CD4-positive, alpha-beta T cell treated with Interleukin-4 for 1 hour (primary cell): ENCODE measurements around the gene SELPLG.
"Not testable (repeated sequence)": the region's sequence is repeated elsewhere in the genome, so short reads cannot be mapped to it uniquely, and the experiment has no call there.

Experiments used
- DNase-seq, 2 donors: peaks; one replicate each; pipeline ENCODE4 v3.0.0-alpha.2; 2020 to 2022

SELPLG gene, protein sequence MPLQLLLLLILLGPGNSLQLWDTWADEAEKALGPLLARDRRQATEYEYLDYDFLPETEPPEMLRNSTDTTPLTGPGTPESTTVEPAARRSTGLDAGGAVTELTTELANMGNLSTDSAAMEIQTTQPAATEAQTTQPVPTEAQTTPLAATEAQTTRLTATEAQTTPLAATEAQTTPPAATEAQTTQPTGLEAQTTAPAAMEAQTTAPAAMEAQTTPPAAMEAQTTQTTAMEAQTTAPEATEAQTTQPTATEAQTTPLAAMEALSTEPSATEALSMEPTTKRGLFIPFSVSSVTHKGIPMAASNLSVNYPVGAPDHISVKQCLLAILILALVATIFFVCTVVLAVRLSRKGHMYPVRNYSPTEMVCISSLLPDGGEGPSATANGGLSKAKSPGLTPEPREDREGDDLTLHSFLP

GRCh38 chr12:108633534-108634248 lies at the start of gene SELPLG:
SELPLG (minus strand) TSS chr12:108633894; CDS start chr12:108624307, 9,587 bp downstream.
- peak; percentile 93 to 95 for DNase-seq

GRCh38 chr12:108681317-108681716 lies 47.6 kb upstream of the SELPLG start:
- no peak for DNase-seq

DNA sequence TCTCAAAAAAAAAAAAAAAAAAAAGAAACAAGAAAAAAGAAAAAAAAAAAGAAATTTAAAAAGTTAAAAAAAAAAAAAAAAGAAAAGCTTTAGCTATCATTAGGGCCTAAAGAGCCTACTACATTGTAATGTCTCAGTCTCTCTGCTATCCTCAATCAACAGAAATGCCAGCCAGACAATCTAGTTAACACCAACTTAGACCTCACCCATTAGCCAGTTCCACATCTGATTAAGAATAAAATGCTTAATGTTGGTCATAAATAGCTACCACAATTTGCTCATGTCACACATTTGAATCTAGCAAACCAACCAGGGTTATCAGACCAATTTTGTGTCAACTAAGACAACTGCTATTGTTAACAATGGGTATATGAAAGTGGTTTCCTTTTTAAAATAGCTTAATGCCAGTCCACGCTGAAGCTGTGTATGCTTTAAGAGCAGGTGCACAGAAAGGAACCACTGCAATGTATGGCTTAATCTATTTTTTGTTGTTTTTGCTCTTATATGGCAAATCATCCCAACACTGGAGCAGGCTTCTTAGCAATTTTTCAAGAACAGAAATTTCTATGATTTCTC lies 45.5 kb upstream of the SELPLG start:
- DNase-seq = no peak

- no peak for DNase-seq
Measured at GRCh38 chr12:108678104-108678730, 44.5 kb upstream of the SELPLG start.

DNA sequence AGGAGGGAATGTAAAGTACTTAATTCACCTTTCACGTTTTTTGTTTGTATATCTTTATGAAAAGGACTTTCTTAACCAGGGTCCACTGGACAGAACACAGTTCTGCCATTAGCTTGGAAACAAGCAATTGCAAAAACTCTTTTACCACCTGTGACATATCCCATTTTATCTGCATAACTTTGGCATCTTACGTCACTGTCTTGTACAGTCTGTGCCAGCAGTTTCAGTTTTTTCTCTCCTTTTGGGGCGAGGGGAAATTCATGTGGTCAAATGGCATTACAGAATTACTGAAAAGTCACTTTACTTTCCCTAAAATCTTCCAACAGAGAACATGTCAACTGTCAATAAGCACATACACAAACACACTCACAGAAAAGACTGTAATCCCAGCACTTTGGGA lies 43.7 kb upstream of the SELPLG start:
- DNase-seq = no peak

GRCh38 chr12:108676707-108677106 lies 43.0 kb upstream of the SELPLG start:
- DNase-seq = no peak

DNA sequence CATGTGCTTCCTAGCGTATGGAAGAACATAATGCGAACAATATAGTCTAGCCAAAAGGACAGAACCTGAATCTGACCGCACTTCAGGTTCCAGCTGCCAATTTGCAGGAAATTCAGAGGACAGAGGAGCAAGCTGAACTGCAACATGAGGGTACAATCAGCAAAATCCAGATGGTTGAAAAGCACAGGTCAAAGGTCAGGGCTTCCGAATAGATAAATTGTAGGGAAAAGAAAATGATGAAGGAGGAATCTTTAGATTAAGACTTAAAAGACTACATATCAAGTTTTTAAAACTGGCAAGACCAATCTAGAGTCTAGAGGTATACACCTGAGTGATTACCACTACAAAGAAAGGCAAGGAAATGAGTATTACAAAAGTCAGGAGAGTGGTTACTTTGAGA lies 42.1 kb upstream of the SELPLG start:
- no peak for DNase-seq

DNA sequence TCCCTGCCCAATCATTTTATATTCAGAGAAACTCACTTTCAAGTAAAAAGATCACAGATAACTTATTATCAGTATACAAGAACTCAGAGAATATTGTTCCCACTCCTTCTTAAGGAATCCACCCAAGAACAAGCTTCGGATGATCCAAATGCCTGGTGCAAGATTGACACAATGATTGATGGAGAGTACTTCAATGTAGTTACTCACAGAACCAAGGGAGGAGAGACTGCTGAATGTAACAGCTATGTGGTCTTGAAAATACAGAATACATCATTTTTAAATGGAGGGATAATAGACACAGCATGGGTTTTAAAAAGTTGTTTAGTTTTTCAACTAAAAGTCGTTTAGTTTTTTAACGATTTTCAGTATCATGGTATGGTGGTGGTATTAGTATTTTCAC lies 38.4 kb upstream of the SELPLG start:
- no peak for DNase-seq

GRCh38 chr12:108671110-108671509 lies 37.4 kb upstream of the SELPLG start:
- no peak for DNase-seq

- no peak for DNase-seq
Measured at GRCh38 chr12:108670066-108670631, 36.5 kb upstream of the SELPLG start.

DNA sequence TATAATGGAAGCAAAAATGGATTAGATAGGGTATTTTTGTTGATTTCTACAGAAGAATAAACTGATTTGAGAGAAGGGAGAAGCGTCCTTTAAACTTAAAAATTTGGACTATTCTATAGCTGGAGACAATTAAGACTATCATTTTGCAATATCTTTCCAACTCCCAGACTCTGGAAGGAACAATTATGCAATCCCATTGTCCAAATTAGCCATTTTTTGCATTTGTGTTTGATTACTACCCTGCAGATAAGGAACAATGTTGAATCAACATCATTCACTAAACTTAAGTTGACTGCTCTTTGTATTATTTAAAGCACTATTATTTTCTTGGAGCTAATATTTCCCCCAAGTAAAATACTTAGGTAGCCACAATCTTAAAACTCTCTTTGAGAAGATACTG lies 34.8 kb upstream of the SELPLG start:
- no peak for DNase-seq

GRCh38 chr12:108668063-108668462 lies 34.4 kb upstream of the SELPLG start:
- no peak for DNase-seq

GRCh38 chr12:108667349-108667748 lies 33.7 kb upstream of the SELPLG start:
- peak in 1 of 2 donors; percentile 49 for DNase-seq

GRCh38 chr12:108666401-108666881 lies 32.7 kb upstream of the SELPLG start:
- no peak for DNase-seq

DNA sequence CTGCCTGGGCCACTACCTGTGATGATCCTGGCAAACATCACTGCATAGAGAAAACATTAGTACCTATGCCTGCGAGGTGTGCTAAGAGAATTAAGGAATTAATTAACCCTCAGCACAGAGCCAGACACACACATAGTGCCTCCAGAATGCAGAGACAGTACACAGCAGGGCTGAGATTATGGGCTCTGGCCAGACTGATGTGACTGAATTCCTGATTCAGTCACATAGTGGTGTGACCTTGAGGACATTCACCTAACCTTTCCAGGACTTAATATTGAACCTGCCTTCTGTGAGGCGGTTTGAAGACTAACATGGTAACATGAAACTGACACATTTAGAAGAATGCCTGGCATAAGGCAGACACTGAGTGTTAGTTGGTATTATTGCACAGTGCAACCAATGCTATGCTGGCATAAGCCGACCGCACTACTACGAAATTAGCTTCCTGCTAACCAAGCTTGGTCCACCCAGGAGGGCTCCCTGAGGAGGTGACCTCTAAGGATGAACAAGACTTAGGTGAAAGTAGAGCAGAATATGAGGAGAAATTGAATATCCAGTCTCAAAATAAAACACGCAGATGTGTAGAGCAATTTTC lies 32.0 kb upstream of the SELPLG start:
- DNase-seq = no peak

GRCh38 chr12:108664338-108665258 lies 30.9 kb upstream of the SELPLG start:
- peak; percentile 88 for DNase-seq

DNA sequence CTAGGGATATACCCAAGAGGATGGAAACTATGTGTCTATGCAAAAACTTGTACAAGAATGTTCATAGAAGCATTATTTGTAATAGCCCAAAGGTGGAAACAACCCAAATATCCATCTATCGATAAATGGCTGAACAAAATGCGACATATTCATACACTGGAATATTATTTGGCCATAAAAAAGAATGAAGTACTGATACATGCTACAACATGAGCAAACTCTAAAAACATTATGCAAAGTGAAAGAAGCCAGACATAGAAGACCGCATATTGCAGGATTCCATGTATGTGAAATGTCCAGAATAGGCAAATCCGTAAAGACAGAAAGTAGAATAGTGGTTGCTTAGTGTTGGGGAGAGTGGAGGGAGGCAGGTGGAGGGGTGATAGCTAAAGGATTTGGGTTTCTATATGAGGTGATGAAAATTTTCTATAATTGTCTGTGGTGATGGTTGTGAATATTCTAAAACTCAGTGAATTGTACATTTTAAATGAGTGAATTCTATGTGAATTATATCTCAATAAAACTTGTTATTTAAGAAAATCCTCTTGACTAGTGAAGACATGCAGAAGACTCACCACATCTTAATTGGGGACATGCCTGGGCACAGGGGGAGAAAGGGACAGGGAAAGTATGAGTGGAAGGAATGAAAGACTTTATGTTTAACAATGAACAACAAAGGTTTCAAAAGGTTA lies 29.8 kb upstream of the SELPLG start:
- no peak for DNase-seq

DNA sequence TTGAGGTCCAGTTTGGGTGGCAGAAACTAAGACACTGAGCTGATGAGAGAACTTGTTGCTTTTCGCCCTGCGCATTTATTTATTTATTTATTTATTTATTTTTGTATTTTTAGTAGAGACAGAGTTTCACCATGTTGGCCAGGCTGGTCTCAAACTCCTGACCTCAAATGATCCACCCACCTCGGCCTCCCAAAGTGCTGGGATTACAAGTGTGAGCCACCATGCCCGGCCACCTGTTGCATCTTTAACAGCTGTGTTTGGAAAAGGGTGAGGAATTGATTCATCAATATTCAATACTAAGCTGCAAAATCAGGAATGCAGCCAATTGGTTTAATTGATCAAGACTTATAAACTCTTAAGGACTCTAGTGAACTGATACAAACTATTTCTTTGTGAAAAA lies 24.4 kb upstream of the SELPLG start:
- not testable (repeated sequence) for DNase-seq

DNA sequence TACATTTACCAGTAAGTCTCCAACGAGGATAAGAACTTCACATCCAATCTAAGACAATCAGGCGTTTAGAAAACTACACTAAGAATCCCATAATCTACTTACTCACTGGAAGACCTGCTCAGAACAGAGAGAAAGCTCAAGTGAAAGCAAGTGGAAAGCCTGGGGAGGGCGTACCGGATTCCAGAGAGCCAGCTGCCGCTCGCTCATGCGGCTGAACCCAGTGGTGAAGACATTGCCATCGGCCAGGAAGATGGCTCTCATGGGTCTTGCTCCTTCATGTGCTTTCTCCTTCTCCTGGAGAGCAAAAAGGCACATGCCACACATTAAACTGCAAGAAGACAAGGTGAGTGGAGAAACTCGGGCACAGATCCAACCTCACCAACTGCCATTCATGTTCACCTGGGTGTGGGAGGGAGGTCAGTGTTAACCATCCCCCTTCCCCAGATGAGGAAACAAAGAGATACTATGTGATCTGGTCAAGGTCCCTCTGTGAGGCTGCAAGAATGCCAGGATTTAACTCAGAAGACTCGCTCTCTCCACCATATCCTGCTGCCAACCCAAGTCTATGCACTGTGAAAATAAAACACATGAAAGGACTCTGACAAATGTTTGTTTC lies 23.5 kb upstream of the SELPLG start:
- DNase-seq = no peak

GRCh38 chr12:108656247-108656646 lies 22.6 kb upstream of the SELPLG start:
- not testable (repeated sequence) for DNase-seq
